DOHH2 (cell line): ENCODE measurements around the gene UBTD1.

Experiments used
- EZH2phosphoT487 ChIP-seq: fragments of 200-600 bp; sonication (generic); IDR thresholded peaks from 2 replicates; pipeline ENCODE4 v1.6.1; 2017; ENCODE audit warnings: borderline replicate concordance, mild to moderate bottlenecking, antibody characterized with exemption, low read length, moderate library complexity, mixed read lengths
- TF ChIP-seq, protein P1 (sequence below): fragments of 200-600 bp; sonication (generic); IDR thresholded peaks from one replicate; pipeline ENCODE4 v1.5.1; 2014; ENCODE audit warnings: antibody characterized with exemption, mild to moderate bottlenecking, low read depth, low read length; ENCODE audit not compliant: poor library complexity, severe bottlenecking

DNA sequence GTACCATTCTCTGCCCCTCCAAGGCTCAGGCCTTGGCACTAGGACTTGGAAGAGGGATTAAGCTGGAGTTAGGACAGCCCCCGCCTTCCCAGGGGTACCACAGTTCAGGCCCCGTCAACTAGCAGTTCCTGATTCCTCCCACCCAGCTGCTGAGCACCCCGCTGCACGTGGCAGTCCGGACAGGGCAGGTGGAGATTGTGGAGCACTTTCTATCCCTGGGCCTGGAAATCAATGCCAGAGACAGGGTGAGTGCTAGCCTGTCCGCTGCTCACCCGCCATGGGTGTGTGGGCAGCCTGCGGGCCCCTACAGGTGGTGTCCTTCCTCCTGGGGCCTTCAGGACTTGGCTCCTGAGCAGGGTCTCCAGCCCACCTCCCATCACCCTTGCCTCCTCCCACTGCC is 83.4 kb downstream of the UBTD1 start:
- TF ChIP-seq, protein P1, sequence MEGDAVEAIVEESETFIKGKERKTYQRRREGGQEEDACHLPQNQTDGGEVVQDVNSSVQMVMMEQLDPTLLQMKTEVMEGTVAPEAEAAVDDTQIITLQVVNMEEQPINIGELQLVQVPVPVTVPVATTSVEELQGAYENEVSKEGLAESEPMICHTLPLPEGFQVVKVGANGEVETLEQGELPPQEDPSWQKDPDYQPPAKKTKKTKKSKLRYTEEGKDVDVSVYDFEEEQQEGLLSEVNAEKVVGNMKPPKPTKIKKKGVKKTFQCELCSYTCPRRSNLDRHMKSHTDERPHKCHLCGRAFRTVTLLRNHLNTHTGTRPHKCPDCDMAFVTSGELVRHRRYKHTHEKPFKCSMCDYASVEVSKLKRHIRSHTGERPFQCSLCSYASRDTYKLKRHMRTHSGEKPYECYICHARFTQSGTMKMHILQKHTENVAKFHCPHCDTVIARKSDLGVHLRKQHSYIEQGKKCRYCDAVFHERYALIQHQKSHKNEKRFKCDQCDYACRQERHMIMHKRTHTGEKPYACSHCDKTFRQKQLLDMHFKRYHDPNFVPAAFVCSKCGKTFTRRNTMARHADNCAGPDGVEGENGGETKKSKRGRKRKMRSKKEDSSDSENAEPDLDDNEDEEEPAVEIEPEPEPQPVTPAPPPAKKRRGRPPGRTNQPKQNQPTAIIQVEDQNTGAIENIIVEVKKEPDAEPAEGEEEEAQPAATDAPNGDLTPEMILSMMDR, result no peak
- no peak for TF ChIP-seq EZH2phosphoT487
